Esophagus muscularis mucosa (tissue), 4 donors: ENCODE results near the gene SLC6A9. TPM values are rescaled to one million over a fixed set of nuclear protein-coding genes. Genes with fewer than 3 reads are reported as not detected.

Source experiments
- DNase-seq: peaks from one replicate; pipeline ENCODE4 v3.0.0-alpha.2; 2017; ENCODE audit errors: extremely low spot score
- H3K27ac ChIP-seq, 4 donors: fragments of 200-600 bp; sonication (generic); replicated peaks in 1 of 4; 1 replicate in 3 of 4; 2 replicates in 1 of 4; pipeline ENCODE4 v1.5.1; 2016 to 2019; ENCODE audit warnings: mild to moderate bottlenecking in 1 of 4
- H3K27me3 ChIP-seq, 4 donors: fragments of 200-600 bp; sonication (generic); one replicate each; pipeline versions ENCODE4 v1.5.1 to v1.6.0; 2016 to 2019
- H3K36me3 ChIP-seq, 4 donors: fragments of 200-600 bp; sonication (generic); one replicate each; pipeline ENCODE4 v1.5.1; 2016 to 2019
- H3K4me1 ChIP-seq, 4 donors: fragments of 200-600 bp; sonication (generic); one replicate each; pipeline ENCODE4 v1.5.1; 2016 to 2019
- H3K4me3 ChIP-seq, 4 donors: fragments of 200-600 bp; sonication (generic); 1 replicate in 2 of 4; 2 replicates in 2 of 4; pipeline ENCODE4 v1.5.1; 2016 to 2019; ENCODE audit warnings: mild to moderate bottlenecking in 4 of 4, moderate library complexity in 1 of 4
- H3K9me3 ChIP-seq, 4 donors: fragments of 200-600 bp; sonication (generic); 1 replicate in 3 of 4; 2 replicates in 1 of 4; pipeline ENCODE4 v1.5.1; 2016 to 2019
- EP300 ChIP-seq: sonication (generic); formaldehyde crosslinking; IDR thresholded peaks from one replicate; pipeline ENCODE4 v1.6.1; 2017; ENCODE audit warnings: antibody characterized with exemption
- POLR2A ChIP-seq: fragments of 450-650 bp; IDR thresholded peaks from one replicate; pipeline ENCODE4 v1.6.1; 2017; ENCODE audit warnings: antibody characterized with exemption, moderate library complexity, mild to moderate bottlenecking, low read depth
- POLR2AphosphoS5 ChIP-seq, 2 donors: sonication (generic); formaldehyde crosslinking; IDR thresholded peaks; one replicate each; pipeline ENCODE4 v1.6.1; 2017; ENCODE audit warnings: antibody characterized with exemption in 2 of 2
- WGBS: methylation state at CpG from one replicate; pipeline ENCODE4 v1.1.5; 2018; 5-methylcytosine and 5-hydroxymethylcytosine counted together
- intact Hi-C: fragments of 100-400 bp; cut with DNase I; formaldehyde crosslinking; loops from one replicate; pipeline ENCODE4 v1.15.1; 2023
- total RNA-seq, 4 donors: library from RNA; depleted of rRNA; stranded (reverse); fragments of >200 nt; gene quantifications; one replicate each; pipeline versions ENCODE4 v1.1.0 to v1.2.1, GENCODE V29; 2016
- TF ChIP-seq, protein P1 (sequence below), 3 experiments: fragments of 200-600 bp in 2 of 3; fragments of 450-650 bp in 1 of 3; sonication (generic) in 2 of 3; IDR thresholded peaks; one replicate each; pipeline ENCODE4 v1.5.1; 2017 to 2019; ENCODE audit warnings: antibody characterized with exemption in 3 of 3, mild to moderate bottlenecking in 2 of 3, moderate library complexity in 1 of 3

Gene SLC6A9
- total RNA-seq, 4 donors from 2014 or later: 5.2 to 17.9 (median 7.8) TPM

DNA sequence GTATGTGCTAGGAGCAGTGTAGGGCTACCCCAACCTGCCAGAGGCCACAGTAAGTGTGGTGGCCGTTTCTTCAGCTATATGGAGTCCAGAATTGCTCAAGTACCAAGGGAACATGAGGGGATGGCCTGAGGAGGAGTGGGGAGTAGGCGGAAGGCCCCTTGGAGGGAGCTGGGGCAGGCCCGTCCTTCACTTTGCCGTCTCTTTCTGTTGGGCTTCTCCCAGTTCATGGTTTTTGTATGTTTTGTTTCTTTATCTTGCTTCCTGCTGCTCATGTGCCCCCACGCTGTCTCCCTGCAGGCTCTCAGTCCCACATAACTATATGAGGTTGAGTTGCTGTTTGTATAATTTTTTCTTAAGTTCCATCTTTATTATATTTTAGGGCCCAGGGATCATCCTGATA is 67.4 kb downstream of the SLC6A9 start:
- no peak for TF ChIP-seq EP300
- TF ChIP-seq, protein P1, sequence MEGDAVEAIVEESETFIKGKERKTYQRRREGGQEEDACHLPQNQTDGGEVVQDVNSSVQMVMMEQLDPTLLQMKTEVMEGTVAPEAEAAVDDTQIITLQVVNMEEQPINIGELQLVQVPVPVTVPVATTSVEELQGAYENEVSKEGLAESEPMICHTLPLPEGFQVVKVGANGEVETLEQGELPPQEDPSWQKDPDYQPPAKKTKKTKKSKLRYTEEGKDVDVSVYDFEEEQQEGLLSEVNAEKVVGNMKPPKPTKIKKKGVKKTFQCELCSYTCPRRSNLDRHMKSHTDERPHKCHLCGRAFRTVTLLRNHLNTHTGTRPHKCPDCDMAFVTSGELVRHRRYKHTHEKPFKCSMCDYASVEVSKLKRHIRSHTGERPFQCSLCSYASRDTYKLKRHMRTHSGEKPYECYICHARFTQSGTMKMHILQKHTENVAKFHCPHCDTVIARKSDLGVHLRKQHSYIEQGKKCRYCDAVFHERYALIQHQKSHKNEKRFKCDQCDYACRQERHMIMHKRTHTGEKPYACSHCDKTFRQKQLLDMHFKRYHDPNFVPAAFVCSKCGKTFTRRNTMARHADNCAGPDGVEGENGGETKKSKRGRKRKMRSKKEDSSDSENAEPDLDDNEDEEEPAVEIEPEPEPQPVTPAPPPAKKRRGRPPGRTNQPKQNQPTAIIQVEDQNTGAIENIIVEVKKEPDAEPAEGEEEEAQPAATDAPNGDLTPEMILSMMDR (IDR thresholded peaks at IDR 0.05): no peak
- no peak for TF ChIP-seq POLR2A
- TF ChIP-seq POLR2AphosphoS5 (IDR thresholded peaks at IDR 0.05): no peak
- H3K27ac ChIP-seq: no peak overlapping the region
- H3K9me3 ChIP-seq: no peaks in the 10 kb centered on the region
- no peaks in the 10 kb centered on the region for H3K27me3 ChIP-seq
- WGBS: 80% methylated on average over 5 of the region's 5 CpGs
- peaks cover 7 to 86% (median 80%) of the 10 kb centered on the region in 4 donors for H3K36me3 ChIP-seq
- no peak overlapping the region for H3K4me3 ChIP-seq
- intact Hi-C loops: no loop called here
- DNase-seq: no peak
- no peaks in the 10 kb centered on the region for H3K4me1 ChIP-seq

DNA sequence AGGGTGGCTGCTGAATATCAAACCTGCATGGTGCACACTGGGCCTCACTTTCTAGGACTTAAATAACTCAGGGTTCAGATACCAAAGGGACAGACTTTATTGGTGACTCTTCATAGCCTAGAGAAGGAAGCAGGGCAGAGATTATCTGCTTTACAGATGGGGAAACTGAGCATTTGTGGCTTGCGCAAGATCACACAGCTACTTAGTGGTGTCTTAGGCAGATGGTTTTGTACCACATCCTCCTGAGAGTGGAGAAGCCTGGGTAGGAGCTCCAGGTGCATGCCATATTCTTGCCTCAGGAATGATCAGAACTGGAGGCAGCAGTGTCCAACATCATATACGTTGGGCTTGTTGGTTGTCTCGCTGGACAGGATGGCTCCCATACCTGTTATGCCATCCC is 68.3 kb downstream of the SLC6A9 start:
- DNase-seq: no peak
- Histone ChIP-seq H3K36me3 (peaks cover 11 to 95% (median 89%) of the 10 kb centered on the region in 4 donors), H3K27ac (no peak overlapping the region), H3K4me1 (no peaks in the 10 kb centered on the region), H3K27me3 (no peaks in the 10 kb centered on the region), H3K4me3 (no peak overlapping the region), H3K9me3 (no peaks in the 10 kb centered on the region)
- intact Hi-C loops: no loop called here
- WGBS: 95% methylated on average over 3 of the region's 3 CpGs
- TF ChIP-seq EP300: no peak
- TF ChIP-seq POLR2AphosphoS5 (IDR thresholded peaks at IDR 0.05): no peak
- no peak for TF ChIP-seq POLR2A
- TF ChIP-seq, protein P1 (IDR thresholded peaks at IDR 0.05): no peak

DNA sequence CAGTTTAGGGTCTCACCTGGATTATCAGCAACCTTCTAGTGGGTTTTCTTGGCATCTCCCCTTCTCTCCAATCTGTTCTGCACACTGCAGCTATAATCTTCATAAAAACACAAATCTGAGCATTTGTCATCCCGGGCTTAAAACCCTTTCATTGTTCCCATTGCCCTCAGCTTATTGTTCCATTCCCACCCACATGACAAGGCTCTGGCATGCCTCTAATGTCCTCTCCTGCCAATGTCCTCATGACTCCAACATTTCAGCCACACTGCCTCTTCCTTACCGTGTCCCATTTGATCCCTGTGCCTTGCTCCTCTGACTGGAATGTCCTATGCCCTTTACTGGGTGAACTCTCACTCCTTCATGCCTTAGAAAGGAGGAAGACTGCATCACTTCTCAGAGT is 68.9 kb downstream of the SLC6A9 start:
- no peak overlapping the region for H3K27ac ChIP-seq
- 87% methylated on average over 2 of the region's 2 CpGs for WGBS
- TF ChIP-seq EP300 (no peak), POLR2A (no peak), POLR2AphosphoS5 (IDR thresholded peaks at IDR 0.05) (no peak)
- TF ChIP-seq, protein P1 (IDR thresholded peaks at IDR 0.05): no peak

DNA sequence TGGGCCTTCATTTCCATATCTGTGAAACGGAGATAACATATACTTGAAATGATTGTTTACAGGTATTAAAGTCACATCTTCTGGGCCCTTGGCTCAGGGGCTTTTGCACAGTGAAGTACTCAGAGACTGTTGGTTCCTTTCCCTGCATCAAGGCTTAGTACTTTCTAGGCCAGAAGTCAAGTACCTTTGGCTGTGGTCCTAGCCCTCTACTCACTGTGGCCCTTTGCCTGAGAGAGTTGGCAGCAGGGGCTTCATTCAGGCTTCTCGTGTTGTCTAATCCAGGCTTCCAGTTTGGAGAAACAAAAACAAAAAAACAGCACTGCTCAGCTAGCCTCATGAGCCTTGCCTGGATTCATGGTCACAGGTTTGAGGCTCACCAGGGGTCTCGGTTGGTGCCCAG is 69.6 kb downstream of the SLC6A9 start:
- Histone ChIP-seq H3K27ac (no peak overlapping the region), H3K9me3 (no peaks in the 10 kb centered on the region), H3K4me1 (no peaks in the 10 kb centered on the region), H3K4me3 (no peak overlapping the region), H3K36me3 (peaks cover 21 to 96% (median 91%) of the 10 kb centered on the region in 4 donors), H3K27me3 (no peaks in the 10 kb centered on the region)
- WGBS: 92% methylated on average over 3 of the region's 3 CpGs
- no peak for DNase-seq
- intact Hi-C loops: no loop called here
- TF ChIP-seq POLR2A: no peak
- no peak for TF ChIP-seq POLR2AphosphoS5 (IDR thresholded peaks at IDR 0.05)
- TF ChIP-seq, protein P1 (IDR thresholded peaks at IDR 0.05): no peak
- TF ChIP-seq EP300: no peak

More for the DNA sequence above, 68.9 kb downstream of the SLC6A9 start:
- no peaks in the 10 kb centered on the region for H3K27me3 ChIP-seq
- H3K36me3 ChIP-seq: peaks cover 18 to 96% (median 91%) of the 10 kb centered on the region in 4 donors
- intact Hi-C loops: no loop called here
- H3K4me1 ChIP-seq: no peaks in the 10 kb centered on the region
- no peak overlapping the region for H3K4me3 ChIP-seq
- no peak for DNase-seq
- H3K9me3 ChIP-seq: no peaks in the 10 kb centered on the region

DNA sequence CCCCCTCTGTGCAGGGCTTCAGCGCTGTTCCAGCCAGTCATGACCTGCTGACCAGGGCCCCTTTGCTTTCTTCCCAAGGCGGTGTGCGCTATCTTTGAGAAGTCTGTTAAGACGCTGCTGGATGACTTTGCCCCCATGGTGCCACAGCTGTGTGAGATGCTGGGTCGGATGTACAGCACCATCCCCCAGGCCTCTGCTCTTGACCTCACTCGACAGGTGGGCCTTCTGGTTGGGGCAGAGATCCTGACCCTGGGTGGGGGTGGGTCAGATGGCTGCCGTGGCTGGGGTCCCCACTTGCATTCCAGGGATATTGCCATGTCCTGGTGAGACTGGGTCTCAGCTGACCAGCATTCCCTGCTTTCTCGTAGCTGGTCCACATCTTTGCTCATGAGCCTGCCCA is 70.5 kb downstream of the SLC6A9 start:
- Histone ChIP-seq H3K36me3 (peaks cover 30 to 95% (median 90%) of the 10 kb centered on the region in 4 donors), H3K4me1 (no peaks in the 10 kb centered on the region), H3K4me3 (no peak overlapping the region), H3K27me3 (no peaks in the 10 kb centered on the region), H3K27ac (no peak overlapping the region), H3K9me3 (no peaks in the 10 kb centered on the region)
- TF ChIP-seq POLR2AphosphoS5 (IDR thresholded peaks at IDR 0.05) (no peak), EP300 (no peak)
- 92% methylated on average over 5 of the region's 8 CpGs for WGBS
- intact Hi-C loops: no loop called here
- DNase-seq: no peak
